ENCODE results near the gene LIFR.
"Not testable (repeated sequence)": the region's sequence is repeated elsewhere in the genome, so short reads cannot be mapped to it uniquely, and the experiment has no call there.

LIFR gene, protein sequence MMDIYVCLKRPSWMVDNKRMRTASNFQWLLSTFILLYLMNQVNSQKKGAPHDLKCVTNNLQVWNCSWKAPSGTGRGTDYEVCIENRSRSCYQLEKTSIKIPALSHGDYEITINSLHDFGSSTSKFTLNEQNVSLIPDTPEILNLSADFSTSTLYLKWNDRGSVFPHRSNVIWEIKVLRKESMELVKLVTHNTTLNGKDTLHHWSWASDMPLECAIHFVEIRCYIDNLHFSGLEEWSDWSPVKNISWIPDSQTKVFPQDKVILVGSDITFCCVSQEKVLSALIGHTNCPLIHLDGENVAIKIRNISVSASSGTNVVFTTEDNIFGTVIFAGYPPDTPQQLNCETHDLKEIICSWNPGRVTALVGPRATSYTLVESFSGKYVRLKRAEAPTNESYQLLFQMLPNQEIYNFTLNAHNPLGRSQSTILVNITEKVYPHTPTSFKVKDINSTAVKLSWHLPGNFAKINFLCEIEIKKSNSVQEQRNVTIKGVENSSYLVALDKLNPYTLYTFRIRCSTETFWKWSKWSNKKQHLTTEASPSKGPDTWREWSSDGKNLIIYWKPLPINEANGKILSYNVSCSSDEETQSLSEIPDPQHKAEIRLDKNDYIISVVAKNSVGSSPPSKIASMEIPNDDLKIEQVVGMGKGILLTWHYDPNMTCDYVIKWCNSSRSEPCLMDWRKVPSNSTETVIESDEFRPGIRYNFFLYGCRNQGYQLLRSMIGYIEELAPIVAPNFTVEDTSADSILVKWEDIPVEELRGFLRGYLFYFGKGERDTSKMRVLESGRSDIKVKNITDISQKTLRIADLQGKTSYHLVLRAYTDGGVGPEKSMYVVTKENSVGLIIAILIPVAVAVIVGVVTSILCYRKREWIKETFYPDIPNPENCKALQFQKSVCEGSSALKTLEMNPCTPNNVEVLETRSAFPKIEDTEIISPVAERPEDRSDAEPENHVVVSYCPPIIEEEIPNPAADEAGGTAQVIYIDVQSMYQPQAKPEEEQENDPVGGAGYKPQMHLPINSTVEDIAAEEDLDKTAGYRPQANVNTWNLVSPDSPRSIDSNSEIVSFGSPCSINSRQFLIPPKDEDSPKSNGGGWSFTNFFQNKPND

DNA sequence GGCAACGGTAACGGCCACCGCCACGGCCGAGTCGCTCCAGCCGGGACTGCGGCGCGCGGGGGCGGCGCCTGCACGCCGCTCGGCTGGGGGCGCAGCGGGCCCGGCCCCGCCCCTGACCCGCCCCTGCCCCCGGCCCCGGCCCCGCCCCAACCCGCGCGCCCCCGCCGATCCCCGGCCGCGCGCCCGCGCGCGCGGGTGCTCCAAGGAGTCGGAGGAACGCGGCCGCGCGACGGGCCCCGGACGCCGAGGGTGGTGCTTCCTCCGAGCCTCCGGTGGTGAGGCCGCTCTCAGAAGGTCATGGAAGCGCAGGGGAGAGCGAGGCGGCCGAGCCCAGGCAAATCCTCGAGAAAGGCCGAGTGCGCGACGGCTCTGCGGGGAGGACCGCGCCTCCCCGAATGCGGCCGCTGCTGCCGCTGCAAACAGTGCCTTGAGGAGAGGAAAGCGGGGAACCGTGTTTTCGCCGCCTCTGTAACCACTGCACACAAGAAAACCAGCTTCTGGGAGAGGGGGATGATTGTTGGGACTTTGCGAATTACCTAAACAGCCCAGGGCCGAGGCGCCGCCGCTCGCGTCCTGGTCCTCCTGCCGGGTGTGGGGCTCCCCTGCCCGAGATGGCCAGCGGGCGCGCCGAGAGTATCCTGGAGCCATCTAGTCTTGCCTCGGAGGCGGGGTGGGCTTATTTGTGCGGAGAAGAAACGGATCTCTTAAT is at the start of gene LIFR:
Gene LIFR (minus strand): TSS at position 48 of the 709 bp plus-strand sequence. CDS start 25,999 bp downstream, outside the sequence.
- H3K27me3 Mint-ChIP-seq, result peaks cover 68% of the 10 kb centered on the region
- H3K4me3 Mint-ChIP-seq, result peak within 1 kb of the TSS; percentile 84
- no peak within 1 kb of the TSS for H3K27ac Mint-ChIP-seq
- H3K4me1 Mint-ChIP-seq, result peaks cover 13% of the 10 kb centered on the region
- ATAC-seq (peak; percentile 78), DNase-seq (peak; percentile 30 to 55)
- no peaks in the 10 kb centered on the region for H3K9me3 Mint-ChIP-seq

DNA sequence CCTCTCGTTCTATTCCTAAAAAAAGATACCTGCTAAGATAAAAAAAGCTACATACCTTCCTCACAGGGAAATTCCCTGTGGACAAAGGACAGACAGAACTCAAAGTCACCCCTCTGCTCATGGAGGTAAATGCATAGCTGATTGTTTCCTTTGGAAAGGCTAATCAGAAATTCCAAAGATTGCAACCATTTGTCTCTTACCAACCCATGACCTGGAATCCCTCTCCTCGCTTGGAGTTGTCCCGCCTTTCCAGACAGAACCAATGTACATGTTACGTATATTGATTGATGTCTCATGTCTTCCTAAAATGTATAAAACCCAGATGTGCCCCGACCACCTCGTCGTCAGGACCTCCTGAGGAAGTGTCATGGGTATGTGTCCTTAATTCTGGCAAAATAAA is 49.2 kb upstream of the LIFR start:
- H3K27ac Mint-ChIP-seq, result no peak overlapping the region
- H3K9me3 Mint-ChIP-seq, result no peaks in the 10 kb centered on the region
- ATAC-seq (no peak), DNase-seq (no peak)
- no peaks in the 10 kb centered on the region for H3K4me1 Mint-ChIP-seq
- no peak overlapping the region for H3K4me3 Mint-ChIP-seq
- H3K27me3 Mint-ChIP-seq, result peaks cover 21% of the 10 kb centered on the region

DNA sequence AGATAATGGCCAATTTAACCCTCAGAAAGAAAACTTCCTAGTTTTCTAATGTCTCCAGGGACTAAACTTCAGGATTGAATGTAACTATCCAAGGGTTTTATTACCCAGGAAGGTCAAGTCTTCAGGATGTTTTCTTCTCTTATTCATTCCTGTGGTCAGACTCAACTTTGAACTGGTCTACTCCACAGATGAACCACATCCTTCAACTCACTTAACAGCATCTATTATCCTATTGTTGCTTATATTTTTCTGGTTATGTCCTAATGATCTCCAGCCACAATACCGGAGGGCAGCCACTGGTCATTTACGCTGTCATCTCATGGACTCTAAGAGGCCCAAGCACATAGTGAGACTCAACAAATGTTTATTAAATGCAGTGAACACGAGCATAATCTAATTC is 47.2 kb upstream of the LIFR start:
- peaks cover 14% of the 10 kb centered on the region for H3K27me3 Mint-ChIP-seq
- no peaks in the 10 kb centered on the region for H3K4me1 Mint-ChIP-seq
- no peak overlapping the region for H3K4me3 Mint-ChIP-seq
- H3K27ac Mint-ChIP-seq, result no peak overlapping the region
- no peaks in the 10 kb centered on the region for H3K9me3 Mint-ChIP-seq
- ATAC-seq, result no peak
- DNase-seq, result no peak

DNA sequence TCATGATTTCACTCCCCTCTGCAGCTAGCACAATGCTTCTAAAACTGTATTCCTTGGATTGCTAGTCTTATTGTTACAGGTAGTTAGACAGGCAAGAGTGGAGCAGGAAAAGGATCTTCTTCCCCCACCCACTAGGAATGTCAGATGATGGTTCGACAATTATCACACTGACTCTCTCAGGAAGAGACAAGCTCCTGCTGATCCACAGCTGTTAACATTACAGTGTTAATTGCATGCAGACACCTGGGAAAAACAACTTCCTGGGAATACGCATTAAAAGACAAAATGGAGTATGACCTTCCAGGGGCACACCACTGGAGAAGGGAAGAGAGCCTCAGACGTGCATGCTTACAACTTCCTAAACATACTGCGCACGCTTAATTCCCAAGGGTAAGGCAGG is 46.2 kb upstream of the LIFR start:
- no peak for ATAC-seq
- Mint-ChIP-seq H3K27ac (no peak overlapping the region), H3K9me3 (no peaks in the 10 kb centered on the region), H3K4me3 (no peak overlapping the region), H3K27me3 (peaks cover 8% of the 10 kb centered on the region), H3K4me1 (no peaks in the 10 kb centered on the region)
- DNase-seq, result no peak

DNA sequence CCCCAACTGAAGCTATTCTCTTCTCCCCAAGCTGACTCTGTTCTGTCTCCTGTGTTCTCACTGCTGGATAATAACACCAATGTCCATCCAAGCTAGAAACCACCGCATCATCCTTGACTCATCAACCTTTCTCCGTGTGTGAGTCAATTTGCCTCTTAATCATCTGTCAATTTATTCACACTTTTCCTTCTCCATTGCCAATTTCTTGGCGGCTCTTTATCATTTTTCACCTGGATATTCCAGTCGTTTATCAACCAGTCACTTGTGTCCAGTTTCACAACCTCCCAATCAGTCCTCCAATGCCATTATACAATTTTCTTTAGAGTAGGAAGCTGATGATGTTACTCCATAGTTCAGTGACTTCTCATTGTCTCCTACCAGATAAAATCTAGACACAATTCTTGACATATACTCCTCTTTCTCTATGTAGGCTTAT is 45.4 kb upstream of the LIFR start:
- H3K27ac Mint-ChIP-seq, result no peak overlapping the region
- no peak overlapping the region for H3K4me3 Mint-ChIP-seq
- peaks cover 12% of the 10 kb centered on the region for H3K27me3 Mint-ChIP-seq
- no peak for DNase-seq
- ATAC-seq, result no peak
- no peaks in the 10 kb centered on the region for H3K4me1 Mint-ChIP-seq
- no peaks in the 10 kb centered on the region for H3K9me3 Mint-ChIP-seq

DNA sequence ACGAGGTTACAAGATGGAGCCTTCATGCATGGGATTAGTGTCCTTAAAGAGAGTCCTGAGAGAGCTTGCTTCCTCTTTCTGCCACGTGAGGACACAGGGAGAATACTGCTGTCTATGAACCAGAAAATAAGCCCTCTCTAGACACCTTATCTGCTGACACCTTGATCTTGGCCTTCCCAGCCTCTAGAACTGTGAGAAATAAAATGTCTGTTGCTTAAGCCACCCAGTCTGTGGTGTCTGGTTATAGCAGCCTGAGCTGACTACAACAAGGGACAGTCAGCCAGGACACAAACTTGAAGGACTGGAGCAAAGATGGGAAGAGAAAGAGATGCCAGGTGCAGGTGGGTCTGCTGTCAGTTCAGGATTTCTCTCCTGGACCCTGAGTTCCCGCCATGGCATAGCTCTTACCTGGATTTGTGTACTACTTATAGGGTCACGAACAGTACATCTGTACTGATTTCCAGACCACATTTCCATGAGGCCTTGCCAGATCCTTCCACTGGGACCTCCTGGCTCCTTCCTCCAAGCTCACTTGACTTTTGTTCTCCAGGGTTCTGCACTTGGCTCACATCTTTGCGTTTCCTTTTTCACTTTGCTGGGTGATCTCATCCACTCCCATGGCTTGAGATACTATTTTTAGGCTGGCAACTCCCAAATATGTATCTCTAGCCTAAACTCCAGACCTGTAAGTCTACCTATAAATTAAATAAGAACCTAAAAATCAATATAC is 44.9 kb upstream of the LIFR start:
- no peaks in the 10 kb centered on the region for H3K9me3 Mint-ChIP-seq
- H3K27me3 Mint-ChIP-seq, result peaks cover 13% of the 10 kb centered on the region
- H3K27ac Mint-ChIP-seq, result no peak overlapping the region
- no peak for ATAC-seq
- H3K4me3 Mint-ChIP-seq, result no peak overlapping the region
- DNase-seq, result no peak
- H3K4me1 Mint-ChIP-seq, result no peaks in the 10 kb centered on the region

DNA sequence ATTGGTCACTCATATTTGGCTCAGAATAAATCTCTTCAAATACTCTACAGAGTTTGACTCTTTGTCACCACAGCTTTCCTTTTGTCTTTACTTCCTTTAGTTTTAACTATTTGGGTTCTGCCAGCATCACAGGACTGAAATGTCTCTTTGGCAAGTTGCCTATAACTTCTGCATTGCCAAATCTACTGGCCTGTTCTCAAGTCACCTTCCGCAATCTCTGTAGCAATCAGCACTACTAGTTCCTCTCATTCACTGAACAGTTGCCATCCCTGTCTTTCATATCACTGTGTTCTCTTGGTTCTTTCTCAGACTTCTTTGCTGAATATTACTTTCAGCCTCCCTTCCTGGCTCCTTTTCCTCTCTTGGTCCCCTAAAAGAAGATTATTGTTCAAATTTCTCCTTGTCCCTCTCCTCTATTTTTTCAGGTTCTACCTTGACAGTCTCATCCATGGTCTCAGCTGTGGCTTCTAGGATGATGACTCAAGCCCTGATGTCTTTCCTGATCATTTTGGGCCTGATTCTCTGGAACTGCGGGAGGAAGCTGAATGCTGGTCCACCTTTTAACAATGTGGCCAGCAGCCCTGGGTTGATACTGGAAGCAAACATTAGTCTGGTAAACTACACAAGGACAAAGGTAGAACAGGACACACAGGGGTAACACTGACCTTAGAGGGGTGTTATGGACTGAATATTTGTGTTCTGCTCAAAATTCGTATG is 44.0 kb upstream of the LIFR start:
- Mint-ChIP-seq H3K27ac (peak overlapping the region in 1 of 2 donors; percentile 20), H3K27me3 (peaks cover 13% of the 10 kb centered on the region), H3K4me3 (no peak overlapping the region), H3K4me1 (no peaks in the 10 kb centered on the region), H3K9me3 (no peaks in the 10 kb centered on the region)
- DNase-seq (no peak), ATAC-seq (no peak)

DNA sequence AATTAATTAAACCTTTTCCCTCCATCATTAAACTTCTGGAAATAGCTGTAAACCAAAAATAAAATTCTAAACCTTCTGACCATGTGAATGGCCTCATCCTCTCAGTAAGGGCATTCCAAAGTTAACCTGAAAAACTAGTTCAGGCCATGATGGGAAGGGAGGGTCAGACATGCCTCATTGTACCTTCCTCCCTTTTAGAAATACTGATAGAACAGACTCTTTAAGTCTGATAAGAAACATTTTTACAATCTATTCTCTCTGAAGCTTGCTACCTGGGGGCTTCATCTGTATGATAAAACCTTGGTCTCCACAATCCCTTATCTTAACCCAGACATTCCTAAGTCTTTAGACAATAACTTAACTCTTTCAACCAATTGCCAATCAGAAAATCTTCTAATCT is 43.3 kb upstream of the LIFR start:
- peaks cover 21% of the 10 kb centered on the region for H3K27me3 Mint-ChIP-seq

DNA sequence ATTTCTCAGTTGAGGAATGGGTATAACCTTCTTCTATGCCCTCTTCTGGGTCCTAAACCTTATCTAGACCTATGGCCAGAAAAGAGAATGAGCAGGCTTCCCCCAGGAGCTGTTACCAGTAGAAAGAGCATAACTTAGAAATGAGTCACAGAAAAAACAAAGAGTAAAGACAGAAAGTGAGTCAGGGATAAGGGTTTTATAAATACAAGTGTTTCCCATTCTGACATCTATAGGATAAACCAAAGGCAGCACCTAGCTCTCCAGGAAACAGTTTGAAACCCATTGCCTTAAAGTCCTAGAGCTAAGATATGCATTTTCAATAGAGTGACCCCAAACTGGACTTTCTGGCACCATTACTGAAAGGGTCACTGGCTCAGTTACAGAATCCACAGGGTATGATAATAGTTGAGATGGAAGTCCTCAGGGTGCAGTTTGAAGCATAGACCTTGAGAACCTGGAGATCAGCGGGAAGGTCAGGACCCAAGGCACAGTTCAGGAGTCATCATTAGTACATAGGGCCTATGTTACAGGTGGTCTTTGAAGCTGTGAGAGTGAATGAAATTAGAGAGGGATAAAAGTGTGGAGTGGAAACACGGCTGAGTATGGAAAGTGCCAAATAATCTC is 42.7 kb upstream of the LIFR start:
- ATAC-seq (no peak), DNase-seq (no peak)
- Mint-ChIP-seq H3K4me1 (no peaks in the 10 kb centered on the region), H3K27me3 (peaks cover 22% of the 10 kb centered on the region), H3K27ac (no peak overlapping the region), H3K4me3 (no peak overlapping the region), H3K9me3 (no peaks in the 10 kb centered on the region)

More for the DNA sequence above, 43.3 kb upstream of the LIFR start:
- H3K27ac Mint-ChIP-seq, H3K9me3 Mint-ChIP-seq, H3K4me1 Mint-ChIP-seq, ATAC-seq, DNase-seq, H3K4me3 Mint-ChIP-seq: not testable (repeated sequence)

DNA sequence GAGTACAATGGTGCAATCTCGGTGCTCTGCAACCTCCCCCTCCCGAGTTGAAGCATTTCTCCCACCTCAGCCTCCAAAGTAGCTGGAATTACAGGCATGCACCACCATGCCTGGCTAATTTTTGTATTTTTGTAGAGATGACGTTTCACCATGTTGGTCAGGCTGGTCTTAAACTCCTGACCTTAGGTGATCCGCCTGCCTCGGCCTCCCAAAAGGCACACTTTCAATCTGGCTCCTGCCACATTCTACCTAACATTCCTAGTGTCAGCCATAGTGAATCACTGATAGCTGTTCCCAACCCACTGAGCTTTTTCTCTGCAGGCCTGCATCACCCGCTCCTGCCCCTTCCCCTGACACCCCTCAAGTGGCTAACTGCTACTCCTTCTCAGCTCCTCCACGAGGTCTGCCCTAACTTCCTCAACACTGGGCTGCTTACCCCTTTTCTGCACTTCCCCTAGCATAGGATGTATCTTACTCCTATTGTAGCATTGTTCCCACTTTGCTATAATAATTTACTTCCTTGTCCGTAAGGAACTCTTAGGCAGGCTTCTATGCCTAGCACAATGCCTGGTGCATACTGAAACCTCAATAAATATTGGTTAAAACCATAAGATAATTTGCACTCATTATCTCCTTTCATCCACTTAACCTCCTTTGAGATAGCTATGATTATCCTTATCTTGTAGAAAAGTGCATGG is 42.0 kb upstream of the LIFR start:
- H3K4me1 Mint-ChIP-seq, result no peaks in the 10 kb centered on the region
- DNase-seq (no peak), ATAC-seq (no peak)
- no peaks in the 10 kb centered on the region for H3K9me3 Mint-ChIP-seq
- peaks cover 22% of the 10 kb centered on the region for H3K27me3 Mint-ChIP-seq
- no peak overlapping the region for H3K4me3 Mint-ChIP-seq
- H3K27ac Mint-ChIP-seq, result no peak overlapping the region

DNA sequence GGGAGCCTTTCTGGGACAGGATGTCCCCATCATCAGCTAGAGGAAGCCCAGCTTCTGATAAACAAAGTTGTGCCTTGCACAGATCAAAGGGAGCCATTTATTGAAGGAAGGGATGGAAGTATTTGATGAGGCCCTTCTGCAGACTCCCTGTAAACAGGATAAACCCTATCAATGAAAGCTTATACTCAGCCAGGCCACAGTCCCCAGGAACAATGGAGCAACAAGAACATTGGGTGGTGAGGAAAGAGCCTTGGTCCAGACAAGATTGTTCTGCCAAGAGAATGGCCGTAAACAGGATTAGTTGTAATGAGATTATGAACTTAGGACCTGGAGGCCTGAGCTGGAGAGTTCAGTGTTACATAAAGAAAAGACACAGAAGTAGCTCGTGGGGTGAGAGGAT is 40.5 kb upstream of the LIFR start:
- DNase-seq (no peak), ATAC-seq (no peak)
- no peak overlapping the region for H3K4me3 Mint-ChIP-seq
- H3K9me3 Mint-ChIP-seq, result no peaks in the 10 kb centered on the region
- H3K4me1 Mint-ChIP-seq, result no peaks in the 10 kb centered on the region
- peaks cover 22% of the 10 kb centered on the region for H3K27me3 Mint-ChIP-seq
- no peak overlapping the region for H3K27ac Mint-ChIP-seq

DNA sequence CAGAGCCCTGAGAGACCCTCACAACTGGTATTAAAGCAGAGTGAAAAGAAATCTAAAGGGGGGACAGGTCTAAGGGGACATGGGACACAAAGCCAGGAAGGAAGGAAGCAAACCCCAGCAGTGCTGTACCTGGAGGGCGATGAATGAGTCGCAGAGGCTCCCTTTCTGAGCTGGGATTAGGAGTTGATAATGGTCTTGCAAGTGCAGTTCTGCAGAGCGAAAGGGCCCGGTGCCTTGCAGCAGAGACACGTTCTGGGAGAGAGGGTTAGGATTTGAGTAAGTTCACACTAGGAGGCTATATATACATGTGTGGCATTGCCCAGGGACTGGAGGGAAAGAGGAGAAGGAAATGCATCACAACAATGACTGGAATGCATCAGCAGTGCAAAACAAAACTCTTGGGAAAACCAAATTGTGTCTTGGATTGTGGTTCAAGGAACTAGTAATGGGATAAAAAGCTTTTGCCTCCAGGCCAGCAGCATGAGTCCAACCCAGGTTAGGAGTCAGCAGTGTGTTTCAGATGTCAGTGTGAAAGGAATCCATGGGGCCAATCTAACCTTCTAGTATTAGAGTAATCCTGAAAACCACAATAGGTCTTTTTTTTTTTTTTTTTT is 38.8 kb upstream of the LIFR start:
- H3K27me3 Mint-ChIP-seq, result peaks cover 17% of the 10 kb centered on the region
- no peaks in the 10 kb centered on the region for H3K9me3 Mint-ChIP-seq
- ATAC-seq (no peak), DNase-seq (no peak)
- no peak overlapping the region for H3K4me3 Mint-ChIP-seq
- no peaks in the 10 kb centered on the region for H3K4me1 Mint-ChIP-seq
- H3K27ac Mint-ChIP-seq, result no peak overlapping the region

DNA sequence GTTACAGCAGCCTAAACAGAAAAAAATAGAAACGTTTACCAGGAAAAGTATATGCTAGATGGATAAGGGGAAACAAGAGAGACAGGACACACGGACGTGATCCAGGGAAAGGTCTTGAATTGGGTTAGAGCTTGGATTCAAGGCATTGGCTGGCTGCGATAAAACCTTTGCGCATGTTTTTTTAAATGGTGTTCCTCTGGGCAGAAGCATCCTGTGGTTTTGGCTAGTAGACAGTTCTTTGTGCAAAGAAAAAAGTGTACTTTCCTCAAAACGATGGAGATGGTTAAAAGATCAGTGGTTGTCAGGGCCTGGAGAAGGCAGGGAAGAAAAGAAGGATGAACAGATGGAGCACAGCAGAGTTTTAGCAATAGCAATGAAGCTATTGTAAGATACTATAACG is 37.5 kb upstream of the LIFR start:
- DNase-seq (no peak), ATAC-seq (no peak)
- no peak overlapping the region for H3K4me3 Mint-ChIP-seq
- no peaks in the 10 kb centered on the region for H3K4me1 Mint-ChIP-seq
- no peaks in the 10 kb centered on the region for H3K9me3 Mint-ChIP-seq
- peaks cover 17% of the 10 kb centered on the region for H3K27me3 Mint-ChIP-seq
- no peak overlapping the region for H3K27ac Mint-ChIP-seq

All from stimulated activated naive CD8-positive, alpha-beta T cell treated with anti-CD3 and anti-CD28 coated beads, Interleukin-15, amount 100 ng/mL, for 72 hours (primary cell).